HepG2 (cell line): ENCODE results near the gene ZSWIM8. TPM values are rescaled to one million over a fixed set of nuclear protein-coding genes. Genes with fewer than 3 reads are reported as not detected.

Experiments used
- ASH2L ChIP-seq: fragments of 300-600, 200-600 bp; sonication (generic); IDR thresholded peaks from 2 replicates; pipeline ENCODE4 v1.7.0; 2017; ENCODE audit warnings: low read depth, mild to moderate bottlenecking, moderate library complexity, mixed read lengths, low read length; ENCODE audit not compliant: insufficient read length
- CEBPG ChIP-seq: IDR thresholded peaks from 2 replicates; pipeline ENCODE4 v1.6.1; 2016
- ELF3 ChIP-seq: IDR thresholded peaks from 2 replicates; pipeline ENCODE4 v1.6.1; 2016; ENCODE audit warnings: missing genetic modification reagents, missing compliant biosample characterization
- HOXA5 ChIP-seq: sonication (generic); formaldehyde crosslinking; IDR thresholded peaks from 2 replicates; pipeline ENCODE4 v1.4.0; 2020; ENCODE audit warnings: missing genetic modification reagents
- KAT8 ChIP-seq: IDR thresholded peaks from 2 replicates; pipeline ENCODE4 v1.6.1; 2016; ENCODE audit warnings: missing genetic modification reagents, missing compliant biosample characterization
- MED1 ChIP-seq: sonication (generic); formaldehyde crosslinking; IDR thresholded peaks from 2 replicates; pipeline ENCODE4 v1.4.0; 2020; ENCODE audit warnings: missing genetic modification reagents
- NRL ChIP-seq: sonication (generic); formaldehyde crosslinking; IDR thresholded peaks from 2 replicates; pipeline ENCODE4 v1.5.0; 2020; ENCODE audit warnings: missing genetic modification reagents, mild to moderate bottlenecking, moderate library complexity, borderline replicate concordance
- PTBP1 ChIP-seq: fragments of 200-400 bp; formaldehyde crosslinking; IDR thresholded peaks from 2 replicates; pipeline ENCODE4 v1.6.1; 2018; ENCODE audit warnings: low read length, low read depth; ENCODE audit not compliant: poor library complexity, severe bottlenecking
- RAD51 ChIP-seq: fragments of 450-650 bp; IDR thresholded peaks from 2 replicates; pipeline ENCODE4 v1.6.1; 2016; ENCODE audit warnings: borderline replicate concordance
- RBM22 ChIP-seq: fragments of 200-400 bp; formaldehyde crosslinking; optimal IDR thresholded peaks from 2 replicates; pipeline ENCODE3; 2017; ENCODE audit warnings: mild to moderate bottlenecking, low read length, moderate library complexity
- SRSF4 ChIP-seq: fragments of 200-400 bp; formaldehyde crosslinking; IDR thresholded peaks from one replicate; pipeline ENCODE4 v1.6.1; 2018; ENCODE audit warnings: mild to moderate bottlenecking, low read depth, low read length, moderate library complexity; ENCODE audit not compliant: poor library complexity, severe bottlenecking
- ZIK1 ChIP-seq: sonication (generic); formaldehyde crosslinking; IDR thresholded peaks from 2 replicates; pipeline ENCODE4 v1.5.0; 2020; ENCODE audit warnings: mild to moderate bottlenecking, low read depth, missing genetic modification reagents, borderline replicate concordance
- ZNF430 ChIP-seq: sonication (generic); formaldehyde crosslinking; IDR thresholded peaks from 2 replicates; pipeline ENCODE4 v1.9.0; 2021; ENCODE audit warnings: mild to moderate bottlenecking, missing genetic modification reagents
- ZNF501 ChIP-seq: sonication (generic); formaldehyde crosslinking; IDR thresholded peaks from 2 replicates; pipeline ENCODE4 v1.5.1; 2020; ENCODE audit warnings: mild to moderate bottlenecking, moderate library complexity, missing genetic modification reagents
- ZNF547 ChIP-seq: sonication (generic); formaldehyde crosslinking; IDR thresholded peaks from 2 replicates; pipeline ENCODE4 v1.5.1; 2020; ENCODE audit warnings: mild to moderate bottlenecking, missing genetic modification reagents
- ZNF567 ChIP-seq: sonication (generic); formaldehyde crosslinking; IDR thresholded peaks from 2 replicates; pipeline ENCODE4 v1.8.1; 2023; ENCODE audit warnings: mild to moderate bottlenecking, missing genetic modification reagents, borderline replicate concordance
- ZNF672 ChIP-seq: sonication (generic); formaldehyde crosslinking; IDR thresholded peaks from 2 replicates; pipeline ENCODE4 v1.8.1; 2022; ENCODE audit warnings: missing genetic modification reagents
- ZNF766 ChIP-seq: sonication (generic); formaldehyde crosslinking; IDR thresholded peaks from 2 replicates; pipeline ENCODE4 v1.5.0; 2020; ENCODE audit warnings: missing genetic modification reagents, borderline replicate concordance
- polyA plus RNA-seq, 8 experiments: library from polyadenylated mRNA; depleted of rRNA in 3 of 8; stranded (reverse) in 7 of 8; unstranded in 1 of 8; fragments of >200 nt; fragmentation: Illumina TruSeq in 4 of 8; extraction: Trizol in 4 of 8; gene quantifications; 2 replicates each; pipeline versions ENCODE4 v1.2.1 to v1.2.3, GENCODE V29; 2011 to 2016; ENCODE audit warnings: low read depth in 4 of 8, missing spikeins in 1 of 8, mixed read lengths in 1 of 8; ENCODE audit not compliant: insufficient read depth in 1 of 8
- total RNA-seq, 5 experiments: library from RNA; depleted of rRNA; stranded (reverse); fragments of >200 nt; fragmentation: Illumina TruSeq; extraction: Trizol; gene quantifications; 2 replicates each; pipeline ENCODE4 v1.2.3, GENCODE V29; 2016; ENCODE audit warnings: low read depth in 1 of 5
- TF ChIP-seq, protein P1 (sequence below): sonication (generic); formaldehyde crosslinking; IDR thresholded peaks from 2 replicates; pipeline ENCODE4 v1.5.0; 2020; ENCODE audit warnings: missing genetic modification reagents
- TF ChIP-seq, protein P2 (sequence below): sonication (generic); formaldehyde crosslinking; IDR thresholded peaks from 2 replicates; pipeline ENCODE4 v1.4.0; 2020; ENCODE audit warnings: low read depth, mild to moderate bottlenecking, missing genetic modification reagents
- TF ChIP-seq, protein P3 (sequence below): IDR thresholded peaks from 2 replicates; pipeline ENCODE4 v1.6.1; 2016; ENCODE audit warnings: missing biosample characterization, missing genetic modification reagents, low read depth
- TF ChIP-seq, protein P4 (sequence below): sonication (generic); formaldehyde crosslinking; IDR thresholded peaks from 2 replicates; pipeline ENCODE4 v1.4.0; 2020; ENCODE audit warnings: missing genetic modification reagents

The ZSWIM8 gene
- total and polyA plus RNA-seq, 2 of the 13 experiments (the other 11 are each of a cell fraction or from before 2014, with no cell fraction given): 39.9 to 98.2 TPM

DNA sequence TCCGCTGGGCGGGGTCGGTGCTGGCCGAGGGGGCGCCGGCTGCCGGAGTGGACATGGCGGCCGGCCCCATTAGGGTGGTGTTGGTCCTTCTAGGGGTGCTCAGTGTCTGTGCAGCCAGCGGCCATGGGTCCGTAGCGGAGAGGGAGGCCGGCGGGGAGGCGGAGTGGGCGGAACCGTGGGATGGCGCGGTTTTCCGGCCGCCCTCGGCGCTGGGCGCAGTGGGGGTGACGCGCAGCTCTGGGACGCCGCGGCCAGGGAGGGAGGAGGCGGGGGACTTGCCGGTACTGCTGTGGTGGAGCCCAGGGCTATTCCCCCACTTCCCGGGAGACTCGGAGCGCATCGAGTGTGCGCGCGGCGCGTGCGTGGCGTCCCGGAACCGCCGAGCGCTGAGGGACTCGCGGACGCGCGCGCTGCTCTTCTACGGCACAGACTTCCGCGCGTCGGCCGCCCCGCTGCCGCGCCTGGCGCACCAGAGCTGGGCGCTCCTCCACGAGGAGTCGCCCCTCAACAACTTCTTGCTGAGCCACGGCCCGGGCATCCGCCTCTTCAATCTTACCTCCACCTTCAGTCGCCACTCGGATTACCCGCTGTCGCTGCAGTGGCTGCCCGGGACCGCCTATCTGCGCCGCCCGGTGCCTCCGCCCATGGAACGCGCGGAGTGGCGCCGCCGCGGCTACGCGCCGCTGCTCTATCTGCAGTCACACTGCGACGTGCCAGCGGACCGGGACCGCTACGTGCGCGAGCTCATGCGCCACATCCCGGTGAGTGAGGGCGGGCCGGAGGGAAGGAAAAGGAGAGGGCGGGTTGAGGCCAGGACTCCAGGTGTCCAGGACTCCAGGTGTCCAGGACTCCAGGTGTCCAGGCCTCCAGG, 12.9 kb upstream of the ZSWIM8 start (continued):
- TF ChIP-seq HOXA5 (CRISPR knock-in tag) (no peak; the same call in 1 of the 2 replicates), RBM22 (peak; percentile 75), ZNF547 (CRISPR knock-in tag) (peak; percentile 22; the same call in 1 of the 2 replicates), NRL (CRISPR knock-in tag) (peak; percentile 82), PTBP1 (peak; percentile 35), KAT8 (0 out of 2 replicates have a peak, but pooled peaks have one; percentile 26), CEBPG (CRISPR knock-in tag) (0 out of 2 replicates have a peak, but pooled peaks have one; percentile 23), ASH2L (peak; percentile 61), ZNF567 (CRISPR knock-in tag) (peak; percentile 65; the same call in 1 of the 2 replicates), SRSF4 (no peak), ZIK1 (CRISPR knock-in tag) (peak; percentile 80), ZNF766 (CRISPR knock-in tag) (peak; percentile 29; the same call in 1 of the 2 replicates), ZNF430 (peak; percentile 75; the same call in 1 of the 2 replicates), RAD51 (no peak), ZNF501 (peak; percentile 76; the same call in 1 of the 2 replicates), ZNF672 (CRISPR knock-in tag) (no peak), MED1 (peak; percentile 64), ELF3 (CRISPR knock-in tag) (peak; percentile 11; the same call in 1 of the 2 replicates)
- TF ChIP-seq, protein P1, sequence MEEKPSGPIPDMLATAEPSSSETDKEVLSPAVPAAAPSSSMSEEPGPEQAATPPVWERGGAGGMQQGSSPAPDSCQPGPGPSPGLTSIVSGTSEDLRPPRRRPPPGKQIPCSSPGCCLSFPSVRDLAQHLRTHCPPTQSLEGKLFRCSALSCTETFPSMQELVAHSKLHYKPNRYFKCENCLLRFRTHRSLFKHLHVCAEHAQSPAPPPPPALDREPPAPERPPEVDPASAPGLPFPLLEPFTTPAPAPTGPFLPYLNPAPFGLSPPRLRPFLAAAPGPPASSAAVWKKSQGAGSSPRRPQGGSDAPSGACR (CRISPR knock-in tag): 0 out of 2 replicates have a peak, but pooled peaks have one; percentile 21
- TF ChIP-seq, protein P2, sequence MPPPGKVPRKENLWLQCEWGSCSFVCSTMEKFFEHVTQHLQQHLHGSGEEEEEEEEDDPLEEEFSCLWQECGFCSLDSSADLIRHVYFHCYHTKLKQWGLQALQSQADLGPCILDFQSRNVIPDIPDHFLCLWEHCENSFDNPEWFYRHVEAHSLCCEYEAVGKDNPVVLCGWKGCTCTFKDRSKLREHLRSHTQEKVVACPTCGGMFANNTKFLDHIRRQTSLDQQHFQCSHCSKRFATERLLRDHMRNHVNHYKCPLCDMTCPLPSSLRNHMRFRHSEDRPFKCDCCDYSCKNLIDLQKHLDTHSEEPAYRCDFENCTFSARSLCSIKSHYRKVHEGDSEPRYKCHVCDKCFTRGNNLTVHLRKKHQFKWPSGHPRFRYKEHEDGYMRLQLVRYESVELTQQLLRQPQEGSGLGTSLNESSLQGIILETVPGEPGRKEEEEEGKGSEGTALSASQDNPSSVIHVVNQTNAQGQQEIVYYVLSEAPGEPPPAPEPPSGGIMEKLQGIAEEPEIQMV (CRISPR knock-in tag): peak; percentile 87; the same call in 1 of the 2 replicates
- TF ChIP-seq, protein P3, sequence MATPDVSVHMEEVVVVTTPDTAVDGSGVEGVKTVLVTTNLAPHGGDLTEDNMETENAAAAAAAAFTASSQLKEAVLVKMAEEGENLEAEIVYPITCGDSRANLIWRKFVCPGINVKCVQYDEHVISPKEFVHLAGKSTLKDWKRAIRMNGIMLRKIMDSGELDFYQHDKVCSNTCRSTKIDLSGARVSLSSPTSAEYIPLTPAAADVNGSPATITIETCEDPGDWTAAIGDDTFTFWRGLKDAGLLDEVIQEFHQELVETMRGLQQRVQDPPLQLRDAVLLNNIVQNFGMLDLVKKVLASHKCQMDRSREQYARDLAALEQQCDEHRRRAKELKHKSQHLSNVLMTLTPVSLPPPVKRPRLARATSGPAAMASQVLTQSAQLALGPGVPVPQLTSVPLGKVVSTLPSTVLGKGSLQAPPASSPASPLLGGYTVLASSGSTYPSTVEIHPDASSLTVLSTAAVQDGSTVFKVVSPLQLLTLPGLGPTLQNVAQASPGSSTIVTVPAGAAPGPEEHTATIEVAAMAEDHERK (CRISPR knock-in tag): no peak; the same call in 1 of the 2 replicates
- TF ChIP-seq, protein P4, sequence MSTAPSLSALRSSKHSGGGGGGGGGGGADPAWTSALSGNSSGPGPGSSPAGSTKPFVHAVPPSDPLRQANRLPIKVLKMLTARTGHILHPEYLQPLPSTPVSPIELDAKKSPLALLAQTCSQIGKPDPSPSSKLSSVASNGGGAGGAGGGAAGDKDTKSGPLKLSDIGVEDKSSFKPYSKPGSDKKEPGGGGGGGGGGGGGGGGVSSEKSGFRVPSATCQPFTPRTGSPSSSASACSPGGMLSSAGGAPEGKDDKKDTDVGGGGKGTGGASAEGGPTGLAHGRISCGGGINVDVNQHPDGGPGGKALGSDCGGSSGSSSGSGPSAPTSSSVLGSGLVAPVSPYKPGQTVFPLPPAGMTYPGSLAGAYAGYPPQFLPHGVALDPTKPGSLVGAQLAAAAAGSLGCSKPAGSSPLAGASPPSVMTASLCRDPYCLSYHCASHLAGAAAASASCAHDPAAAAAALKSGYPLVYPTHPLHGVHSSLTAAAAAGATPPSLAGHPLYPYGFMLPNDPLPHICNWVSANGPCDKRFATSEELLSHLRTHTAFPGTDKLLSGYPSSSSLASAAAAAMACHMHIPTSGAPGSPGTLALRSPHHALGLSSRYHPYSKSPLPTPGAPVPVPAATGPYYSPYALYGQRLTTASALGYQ (CRISPR knock-in tag): peak; percentile 46; the same call in 1 of the 2 replicates
